ENCODE data around the gene FAM120A. TPM values are rescaled to one million over a fixed set of nuclear protein-coding genes. Genes with fewer than 3 reads are reported as not detected.

The FAM120A gene
- total and polyA plus RNA-seq, 2 of the 13 experiments (the other 11 are each of a cell fraction or from before 2014, with no cell fraction given): 41.3 to 44.4 TPM

DNA sequence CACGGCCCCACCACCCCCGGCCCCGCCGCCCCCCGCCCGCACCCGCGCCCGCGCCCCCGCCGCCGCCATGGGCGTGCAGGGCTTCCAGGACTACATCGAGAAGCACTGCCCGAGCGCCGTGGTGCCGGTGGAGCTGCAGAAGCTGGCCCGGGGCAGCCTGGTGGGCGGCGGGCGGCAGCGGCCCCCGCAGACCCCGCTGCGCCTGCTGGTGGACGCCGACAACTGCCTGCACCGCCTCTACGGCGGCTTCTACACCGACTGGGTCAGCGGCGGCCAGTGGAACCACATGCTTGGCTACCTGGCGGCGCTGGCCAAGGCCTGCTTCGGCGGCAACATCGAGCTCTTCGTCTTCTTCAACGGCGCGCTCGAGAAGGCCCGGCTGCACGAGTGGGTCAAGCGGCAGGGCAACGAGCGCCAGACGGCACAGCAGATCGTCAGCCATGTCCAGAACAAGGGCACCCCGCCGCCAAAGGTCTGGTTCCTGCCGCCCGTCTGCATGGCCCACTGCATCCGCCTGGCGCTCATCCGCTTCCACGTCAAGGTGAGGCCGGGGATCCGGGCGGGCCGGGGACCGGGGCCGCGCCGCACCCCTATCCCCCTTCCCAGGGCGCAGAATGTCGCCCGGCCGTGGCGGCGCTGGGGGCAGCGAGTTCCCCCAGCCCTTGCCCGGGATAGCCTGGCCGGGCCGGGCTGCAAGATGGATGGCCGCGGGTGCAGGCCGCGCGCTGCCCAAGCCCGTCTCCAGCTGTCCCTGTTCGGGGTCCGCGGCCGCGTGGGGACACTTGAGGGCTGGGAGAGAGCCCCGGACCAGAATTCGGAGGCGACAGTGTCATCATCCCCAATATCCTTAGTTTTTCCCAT is 594 bp downstream of the FAM120A start:
- WGBS (ENCODE audit: low lambda C conversion rate): under 1% methylated on average over 19 of the region's 92 CpGs
- Histone ChIP-seq H3K27ac (ENCODE audit: extremely low read length, insufficient read depth, low read length) (peak overlapping the region; percentile 88), H3K4me1 (ENCODE audit: insufficient read depth, low read length) (peaks cover 47% of the 10 kb centered on the region), H3K79me2 (ENCODE audit: insufficient read depth, low read length) (peaks cover 64% of the 10 kb centered on the region), H3K9ac (ENCODE audit: insufficient read depth, low read depth, low read length) (peak overlapping the region; percentile 95), H3K36me3 (replicated peaks in 1 of 2; ENCODE audit: control insufficient read depth in 1 of 2, insufficient read depth in 2 of 2, low read length in 2 of 2) (peaks cover 3 to 15% of the 10 kb centered on the region in 2 experiments; a peak in 3 of 5 replicates), H3K4me3 (replicated peaks in 1 of 3; ENCODE audit: insufficient read depth in 1 of 3, low read depth in 2 of 3, low read length in 3 of 3) (peak overlapping the region; percentile 95 to 99 (median 95)), H3K27me3 (ENCODE audit: control insufficient read depth in 1 of 2, insufficient read depth in 2 of 2, low read length in 2 of 2) (no peaks in the 10 kb centered on the region; a peak in 1 of 5 replicates), H2AFZ (ENCODE audit: low read length) (no peak overlapping the region), H4K20me1 (ENCODE audit: insufficient read depth, low read length) (peaks cover 29% of the 10 kb centered on the region), H3K9me3 (ENCODE audit: low read length) (no peaks in the 10 kb centered on the region), H3K4me2 (ENCODE audit: low read depth, low read length) (peak overlapping the region; percentile 86)
- intact Hi-C loops (cut with micrococcal nuclease; ENCODE audit: unreplicated experiment): loop anchor here (5.0 kb wide), 2 partner anchors 115 to 140 kb away; no protein-coding TSS in a partner anchor
- ChIA-PET POLR2A (interaction anchor here (0.8 to 2.1 kb wide), 3 partner anchors 13 to 318 kb away, joined by 3 to 5 read pairs (median 5); partner anchors contain the start of gene NINJ1), CTCF (ENCODE audit: low intra/inter-chr PET ratio, low total read pairs) (no interaction called here)
- no TSS peak for BruUV-seq (replicated peaks)
- ATAC-seq: peak; percentile 51
- in situ Hi-C loops (cut with HindIII; ENCODE audit: extremely low pct_ligation_motif_present, low pct_unique_long_range_greater_than_20kb): no loop called here
- FAIRE-seq: no peak
- DNase-seq (ENCODE audit: low spot score): peak; percentile 16
- no peak for TF ChIP-seq FOXM1 (CRISPR knock-in tag; IDR thresholded peaks at IDR 0.05)
- 0 out of 2 replicates have a peak, but pooled peaks have one; percentile 24 for TF ChIP-seq ZNF740 (CRISPR knock-in tag; IDR thresholded peaks at IDR 0.05)
- no peak for TF ChIP-seq SNAI1 (CRISPR knock-in tag; IDR thresholded peaks at IDR 0.05; ENCODE audit: borderline replicate concordance)
- no peak for TF ChIP-seq ZNF766 (CRISPR knock-in tag; IDR thresholded peaks at IDR 0.05; ENCODE audit: borderline replicate concordance)
- no peak; the same call in 1 of the 2 replicates for TF ChIP-seq REXO4 (CRISPR knock-in tag; IDR thresholded peaks at IDR 0.05; ENCODE audit: borderline replicate concordance)
- TF ChIP-seq, protein P1, sequence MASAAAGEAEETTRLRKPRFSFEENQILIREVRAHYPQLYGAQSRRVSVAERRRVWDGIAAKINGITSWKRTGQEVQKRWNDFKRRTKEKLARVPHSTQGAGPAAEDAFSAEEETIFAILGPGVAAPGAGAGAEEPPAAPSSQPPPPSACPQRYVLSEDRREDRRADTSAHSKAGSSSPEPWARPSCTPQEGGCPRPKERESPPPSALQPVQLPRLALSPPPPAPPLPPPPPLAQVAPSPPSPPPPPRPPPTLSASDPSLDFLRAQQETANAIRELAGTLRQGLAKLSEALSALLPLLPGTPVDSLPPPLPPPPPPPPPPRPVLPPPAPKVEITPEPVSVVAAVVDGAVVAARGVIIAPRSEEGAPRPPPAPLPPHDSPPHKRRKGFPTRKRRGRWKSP (CRISPR knock-in tag; IDR thresholded peaks at IDR 0.05): no peak; the same call in 1 of the 2 replicates
- no peak for TF ChIP-seq FOXP1 (IDR thresholded peaks at IDR 0.05)
- TF ChIP-seq FOXP1 (CRISPR knock-in tag; IDR thresholded peaks at IDR 0.05): no peak
- TF ChIP-seq SRSF4 (IDR thresholded peaks at IDR 0.05; ENCODE audit: low read depth, low read length, poor library complexity, severe bottlenecking): no peak
- peak; percentile 53; the same call in 1 of the 2 replicates for TF ChIP-seq KLF12 (CRISPR knock-in tag; IDR thresholded peaks at IDR 0.05; ENCODE audit: borderline replicate concordance)
- TF ChIP-seq GABPB1 (CRISPR knock-in tag; IDR thresholded peaks at IDR 0.05): peak; percentile 74; the same call in 1 of the 2 replicates
- no peak for TF ChIP-seq NFKB2 (CRISPR knock-in tag; IDR thresholded peaks at IDR 0.05; ENCODE audit: borderline replicate concordance)
- no peak for TF ChIP-seq TBP (CRISPR knock-in tag; IDR thresholded peaks at IDR 0.05)
- no peak for TF ChIP-seq ZKSCAN8 (CRISPR knock-in tag; IDR thresholded peaks at IDR 0.05; ENCODE audit: borderline replicate concordance)
- TF ChIP-seq THAP9 (CRISPR knock-in tag; IDR thresholded peaks at IDR 0.05; ENCODE audit: borderline replicate concordance): no peak
- no peak for TF ChIP-seq CEBPG (CRISPR knock-in tag; IDR thresholded peaks at IDR 0.05)
- no peak for TF ChIP-seq ZNF564 (CRISPR knock-in tag; IDR thresholded peaks at IDR 0.05)
- TF ChIP-seq HNRNPH1 (optimal IDR thresholded peaks at IDR 0.05; ENCODE audit: low read depth, low read length): no peak
- no peak for TF ChIP-seq ESRRA (CRISPR knock-in tag; IDR thresholded peaks at IDR 0.05; ENCODE audit: low read depth)
- no peak; the same call in 1 of the 2 replicates for TF ChIP-seq ZNF263 (CRISPR knock-in tag; IDR thresholded peaks at IDR 0.05)
- TF ChIP-seq TSC22D2 (CRISPR knock-in tag; IDR thresholded peaks at IDR 0.05; ENCODE audit: borderline replicate concordance): no peak

All from HepG2 (cell line).